HepG2 (cell line): ENCODE measurements around the gene MMP17. TPM values are rescaled to one million over a fixed set of nuclear protein-coding genes. Genes with fewer than 3 reads are reported as not detected.
A peak's percentile ranks its signal among the peaks of the same experiment; 100 is the strongest.

Experiments used
- ETV5 ChIP-seq: IDR thresholded peaks from 2 replicates; pipeline ENCODE4 v1.6.1; 2018; ENCODE audit warnings: missing biosample characterization, missing genetic modification reagents, inconsistent platforms, borderline replicate concordance
- HOXA7 ChIP-seq: sonication (generic); formaldehyde crosslinking; IDR thresholded peaks from 2 replicates; pipeline ENCODE4 v1.8.1; 2022; ENCODE audit warnings: mild to moderate bottlenecking, missing genetic modification reagents, moderate library complexity
- ISL2 ChIP-seq: sonication (generic); formaldehyde crosslinking; IDR thresholded peaks from 2 replicates; pipeline ENCODE4 v1.5.0; 2020; ENCODE audit warnings: missing genetic modification reagents
- KDM3A ChIP-seq: IDR thresholded peaks from 2 replicates; pipeline ENCODE4 v1.6.1; 2018; ENCODE audit warnings: low read depth, missing compliant biosample characterization
- NFRKB ChIP-seq: fragments of 450-650 bp; IDR thresholded peaks from 2 replicates; pipeline ENCODE4 v1.6.1; 2017
- NFYB ChIP-seq: sonication (generic); formaldehyde crosslinking; IDR thresholded peaks from 2 replicates; pipeline ENCODE4 v1.4.0; 2020; ENCODE audit warnings: missing genetic modification reagents
- PCBP2 ChIP-seq: fragments of 200-400 bp; formaldehyde crosslinking; optimal IDR thresholded peaks from 2 replicates; pipeline ENCODE3; 2018; ENCODE audit warnings: low read length, low read depth; ENCODE audit not compliant: poor library complexity, severe bottlenecking
- PHF20 ChIP-seq: sonication (generic); formaldehyde crosslinking; IDR thresholded peaks from 2 replicates; pipeline ENCODE4 v1.5.0; 2020; ENCODE audit warnings: mild to moderate bottlenecking, missing genetic modification reagents
- POGZ ChIP-seq: sonication (generic); formaldehyde crosslinking; IDR thresholded peaks from 2 replicates; pipeline ENCODE4 v1.4.0; 2020; ENCODE audit warnings: mild to moderate bottlenecking, missing genetic modification reagents
- SYNCRIP ChIP-seq: fragments of 200-400 bp; formaldehyde crosslinking; IDR thresholded peaks from 2 replicates; pipeline ENCODE4 v1.6.1; 2018; ENCODE audit warnings: mild to moderate bottlenecking, low read depth, low read length; ENCODE audit not compliant: insufficient read depth
- WIZ ChIP-seq: sonication (generic); formaldehyde crosslinking; IDR thresholded peaks from 2 replicates; pipeline ENCODE4 v1.5.1; 2020; ENCODE audit warnings: mild to moderate bottlenecking, missing genetic modification reagents
- ZFP37 ChIP-seq: sonication (generic); formaldehyde crosslinking; IDR thresholded peaks from 2 replicates; pipeline ENCODE4 v1.4.0; 2020; ENCODE audit warnings: missing genetic modification reagents, borderline replicate concordance
- ZFP82 ChIP-seq: sonication (generic); formaldehyde crosslinking; IDR thresholded peaks from 2 replicates; pipeline ENCODE4 v1.5.1; 2020; ENCODE audit warnings: mild to moderate bottlenecking, missing genetic modification reagents, borderline replicate concordance
- ZNF329 ChIP-seq: sonication (generic); formaldehyde crosslinking; IDR thresholded peaks from 2 replicates; pipeline ENCODE4 v1.9.0; 2021; ENCODE audit warnings: low read depth, mild to moderate bottlenecking, missing genetic modification reagents
- ZNF44 ChIP-seq: sonication (generic); formaldehyde crosslinking; IDR thresholded peaks from 2 replicates; pipeline ENCODE4 v1.5.1; 2020; ENCODE audit warnings: mild to moderate bottlenecking, missing genetic modification reagents
- ZNF574 ChIP-seq: sonication (generic); formaldehyde crosslinking; IDR thresholded peaks from 2 replicates; pipeline ENCODE4 v1.4.0; 2020; ENCODE audit warnings: missing genetic modification reagents
- ZNF747 ChIP-seq: sonication (generic); formaldehyde crosslinking; IDR thresholded peaks from 2 replicates; pipeline ENCODE4 v1.8.1; 2023; ENCODE audit warnings: missing genetic modification reagents, mild to moderate bottlenecking, borderline replicate concordance
- ZNF766 ChIP-seq: sonication (generic); formaldehyde crosslinking; IDR thresholded peaks from 2 replicates; pipeline ENCODE4 v1.5.0; 2020; ENCODE audit warnings: missing genetic modification reagents, borderline replicate concordance
- ZNF777 ChIP-seq: sonication (generic); formaldehyde crosslinking; IDR thresholded peaks from 2 replicates; pipeline ENCODE4 v1.4.0; 2020; ENCODE audit warnings: missing genetic modification reagents
- polyA plus RNA-seq, 8 experiments: library from polyadenylated mRNA; depleted of rRNA in 3 of 8; stranded (reverse) in 7 of 8; unstranded in 1 of 8; fragments of >200 nt; fragmentation: Illumina TruSeq in 4 of 8; extraction: Trizol in 4 of 8; gene quantifications; 2 replicates each; pipeline versions ENCODE4 v1.2.1 to v1.2.3, GENCODE V29; 2011 to 2016; ENCODE audit warnings: low read depth in 4 of 8, missing spikeins in 1 of 8, mixed read lengths in 1 of 8; ENCODE audit not compliant: insufficient read depth in 1 of 8
- total RNA-seq, 5 experiments: library from RNA; depleted of rRNA; stranded (reverse); fragments of >200 nt; fragmentation: Illumina TruSeq; extraction: Trizol; gene quantifications; 2 replicates each; pipeline ENCODE4 v1.2.3, GENCODE V29; 2016; ENCODE audit warnings: low read depth in 1 of 5
- TF ChIP-seq, protein P1 (sequence below): sonication (generic); formaldehyde crosslinking; IDR thresholded peaks from 2 replicates; pipeline ENCODE4 v1.4.0; 2020; ENCODE audit warnings: missing genetic modification reagents, borderline replicate concordance

The MMP17 gene
- total and polyA plus RNA-seq, 2 of the 13 experiments (the other 11 are each of a cell fraction or from before 2014, with no cell fraction given) = 0.55 to 0.80 TPM

DNA sequence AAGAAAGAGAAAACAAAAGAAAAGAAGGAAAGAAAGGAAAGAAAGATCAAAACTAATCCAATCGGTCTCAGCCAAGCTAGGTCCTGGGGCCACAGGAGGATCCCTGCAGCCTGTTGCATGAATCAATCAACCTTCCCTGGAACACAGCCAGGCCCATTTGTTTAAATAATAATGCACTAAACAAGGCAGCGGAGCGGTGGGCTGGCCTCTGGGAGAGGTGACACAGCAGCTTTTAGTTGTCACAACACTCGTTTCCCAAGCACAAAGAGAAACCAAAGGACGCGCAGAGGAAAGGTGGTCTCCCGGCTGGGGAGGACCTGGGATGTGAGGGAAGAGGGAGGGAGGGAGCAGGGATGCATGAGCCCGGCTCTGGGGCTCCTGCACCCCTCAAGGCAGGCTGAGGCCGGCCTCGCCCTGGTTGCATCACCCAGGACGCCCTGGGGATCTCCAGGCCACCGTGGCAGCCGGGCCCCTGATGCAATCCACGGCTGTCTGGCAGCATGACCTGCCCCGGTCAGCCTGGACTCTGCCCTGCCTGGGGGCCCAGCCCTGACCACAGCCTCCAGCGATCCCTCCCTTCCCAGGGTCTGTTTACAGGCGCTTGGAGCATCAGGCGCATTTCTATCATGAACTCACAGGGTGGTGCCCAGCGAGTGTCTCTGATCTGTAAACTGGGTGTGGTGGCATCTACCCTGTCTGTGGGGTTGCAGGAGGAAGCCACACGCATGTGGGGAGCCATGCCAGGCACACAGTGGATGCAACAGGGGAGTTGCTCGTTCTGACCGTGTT is 32.5 kb downstream of the MMP17 start (continued):
- no peak for TF ChIP-seq PCBP2
- peak; percentile 28; the same call in 1 of the 2 replicates for TF ChIP-seq ZNF766 (CRISPR knock-in tag)
- TF ChIP-seq HOXA7 (CRISPR knock-in tag) = no peak
- TF ChIP-seq ZNF574 (CRISPR knock-in tag) = peak; percentile 82
- TF ChIP-seq POGZ (CRISPR knock-in tag) = peak; percentile 89
- no peak; the same call in 1 of the 2 replicates for TF ChIP-seq ZNF777
- TF ChIP-seq SYNCRIP = no peak
- TF ChIP-seq ISL2 (CRISPR knock-in tag) = peak; percentile 77
- no peak for TF ChIP-seq ZNF329
- TF ChIP-seq NFYB (CRISPR knock-in tag) = 0 out of 2 replicates have a peak, but pooled peaks have one; percentile 22
- peak; percentile 64; the same call in 1 of the 2 replicates for TF ChIP-seq ZNF747
- peak; percentile 99 for TF ChIP-seq KDM3A (CRISPR knock-in tag)
- no peak for TF ChIP-seq ZFP37
- no peak for TF ChIP-seq ZNF44 (CRISPR knock-in tag)
- no peak for TF ChIP-seq WIZ (CRISPR knock-in tag)
- TF ChIP-seq PHF20 (CRISPR knock-in tag) = peak; percentile 9; the same call in 1 of the 2 replicates
- no peak for TF ChIP-seq NFRKB
- peak; percentile 70 for TF ChIP-seq ETV5
- TF ChIP-seq, protein P1, sequence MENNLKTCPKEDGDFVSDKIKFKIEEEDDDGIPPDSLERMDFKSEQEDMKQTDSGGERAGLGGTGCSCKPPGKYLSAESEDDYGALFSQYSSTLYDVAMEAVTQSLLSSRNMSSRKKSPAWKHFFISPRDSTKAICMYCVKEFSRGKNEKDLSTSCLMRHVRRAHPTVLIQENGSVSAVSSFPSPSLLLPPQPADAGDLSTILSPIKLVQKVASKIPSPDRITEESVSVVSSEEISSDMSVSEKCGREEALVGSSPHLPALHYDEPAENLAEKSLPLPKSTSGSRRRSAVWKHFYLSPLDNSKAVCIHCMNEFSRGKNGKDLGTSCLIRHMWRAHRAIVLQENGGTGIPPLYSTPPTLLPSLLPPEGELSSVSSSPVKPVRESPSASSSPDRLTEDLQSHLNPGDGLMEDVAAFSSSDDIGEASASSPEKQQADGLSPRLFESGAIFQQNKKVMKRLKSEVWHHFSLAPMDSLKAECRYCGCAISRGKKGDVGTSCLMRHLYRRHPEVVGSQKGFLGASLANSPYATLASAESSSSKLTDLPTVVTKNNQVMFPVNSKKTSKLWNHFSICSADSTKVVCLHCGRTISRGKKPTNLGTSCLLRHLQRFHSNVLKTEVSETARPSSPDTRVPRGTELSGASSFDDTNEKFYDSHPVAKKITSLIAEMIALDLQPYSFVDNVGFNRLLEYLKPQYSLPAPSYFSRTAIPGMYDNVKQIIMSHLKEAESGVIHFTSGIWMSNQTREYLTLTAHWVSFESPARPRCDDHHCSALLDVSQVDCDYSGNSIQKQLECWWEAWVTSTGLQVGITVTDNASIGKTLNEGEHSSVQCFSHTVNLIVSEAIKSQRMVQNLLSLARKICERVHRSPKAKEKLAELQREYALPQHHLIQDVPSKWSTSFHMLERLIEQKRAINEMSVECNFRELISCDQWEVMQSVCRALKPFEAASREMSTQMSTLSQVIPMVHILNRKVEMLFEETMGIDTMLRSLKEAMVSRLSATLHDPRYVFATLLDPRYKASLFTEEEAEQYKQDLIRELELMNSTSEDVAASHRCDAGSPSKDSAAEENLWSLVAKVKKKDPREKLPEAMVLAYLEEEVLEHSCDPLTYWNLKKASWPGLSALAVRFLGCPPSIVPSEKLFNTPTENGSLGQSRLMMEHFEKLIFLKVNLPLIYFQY (CRISPR knock-in tag) = peak; percentile 76; the same call in 1 of the 2 replicates
- TF ChIP-seq ZFP82 = no peak
